Body of pancreas (tissue), 4 donors: ENCODE measurements around the gene PHETA2. TPM values are rescaled to one million over a fixed set of nuclear protein-coding genes. Genes with fewer than 3 reads are reported as not detected.

Source experiments
- ATAC-seq: fragments of 150-250 bp; one replicate; pipeline ENCODE4 v1.9.1; 2016
- DNase-seq, 4 donors: peaks; one replicate each; pipeline ENCODE4 v3.0.0-alpha.2; 2019
- H3K27ac ChIP-seq, 4 donors: fragments of 200-600 bp; sonication (generic); 1 replicate in 3 of 4; 2 replicates in 1 of 4; pipeline versions ENCODE4 v1.5.1 to v1.6.1; 2016 to 2019; ENCODE audit warnings: mild to moderate bottlenecking in 1 of 4, mixed read lengths in 1 of 4, moderate library complexity in 1 of 4
- H3K27me3 ChIP-seq, 2 donors: fragments of 200-600 bp; sonication (generic); one replicate each; pipeline ENCODE4 v1.6.0; 2016; ENCODE audit warnings: mild to moderate bottlenecking in 1 of 2
- H3K36me3 ChIP-seq, 2 donors: fragments of 200-600 bp; sonication (generic); replicated peaks in 1 of 2; 2 replicates each; pipeline ENCODE4 v1.5.1; 2016; ENCODE audit warnings: low read depth in 2 of 2; ENCODE audit not compliant: insufficient read depth in 1 of 2
- H3K4me1 ChIP-seq: fragments of 200-600 bp; sonication (generic); one replicate; pipeline ENCODE4 v1.6.0; 2016
- H3K4me3 ChIP-seq, 2 donors: fragments of 200-600 bp; sonication (generic); 1 replicate in 1 of 2; 2 replicates in 1 of 2; pipeline ENCODE4 v1.5.1; 2016 to 2019
- H3K9me3 ChIP-seq, 3 donors: fragments of 200-600 bp; sonication (generic); 1 replicate in 2 of 3; 2 replicates in 1 of 3; pipeline ENCODE4 v1.5.1; 2016
- CTCF ChIP-seq, 7 experiments: fragments of 450-650 bp in 4 of 7; fragments of 200-600 bp in 3 of 7; sonication (generic) in 3 of 7; IDR thresholded peaks; one replicate each; pipeline ENCODE4 v1.5.1; 2016 to 2019; ENCODE audit warnings: antibody characterized with exemption in 7 of 7
- POLR2A ChIP-seq, 3 donors: fragments of 450-650 bp; IDR thresholded peaks; one replicate each; pipeline ENCODE4 v1.6.1; 2016; ENCODE audit warnings: antibody characterized with exemption in 3 of 3, mild to moderate bottlenecking in 2 of 3
- WGBS, 2 donors: methylation state at CpG; one replicate each; pipeline ENCODE4 v1.1.5; 2017; 5-methylcytosine and 5-hydroxymethylcytosine counted together
- intact Hi-C: fragments of 100-400 bp; cut with DNase I; formaldehyde crosslinking; loops from one replicate; pipeline ENCODE4 v1.15.1; 2023
- total RNA-seq, 2 donors: library from RNA; depleted of rRNA; stranded (reverse); fragments of >200 nt; gene quantifications; one replicate each; pipeline ENCODE4 v1.1.0, GENCODE V29; 2016

Gene PHETA2
- total RNA-seq, 2 donors from 2014 or later, result 9.2 to 12.2 TPM

- ATAC-seq (no peak), DNase-seq (no peak)
- Histone ChIP-seq H3K36me3 (no peaks in the 10 kb centered on the region), H3K4me3 (no peak overlapping the region), H3K9me3 (no peaks in the 10 kb centered on the region), H3K4me1 (peaks cover 44% of the 10 kb centered on the region), H3K27me3 (no peaks in the 10 kb centered on the region), H3K27ac (no peak overlapping the region)
- intact Hi-C loops, result no loop called here
- TF ChIP-seq CTCF (IDR thresholded peaks at IDR 0.05), result no peak
- no peak for TF ChIP-seq POLR2A (IDR thresholded peaks at IDR 0.05)
- whole genome bisulfite sequencing, 2 donors, result 77 to 85% methylated on average over 8 of the region's 8 CpGs
Measured at GRCh38 chr22:42072606-42073330, 1.3 kb upstream of the PHETA2 start.

DNA sequence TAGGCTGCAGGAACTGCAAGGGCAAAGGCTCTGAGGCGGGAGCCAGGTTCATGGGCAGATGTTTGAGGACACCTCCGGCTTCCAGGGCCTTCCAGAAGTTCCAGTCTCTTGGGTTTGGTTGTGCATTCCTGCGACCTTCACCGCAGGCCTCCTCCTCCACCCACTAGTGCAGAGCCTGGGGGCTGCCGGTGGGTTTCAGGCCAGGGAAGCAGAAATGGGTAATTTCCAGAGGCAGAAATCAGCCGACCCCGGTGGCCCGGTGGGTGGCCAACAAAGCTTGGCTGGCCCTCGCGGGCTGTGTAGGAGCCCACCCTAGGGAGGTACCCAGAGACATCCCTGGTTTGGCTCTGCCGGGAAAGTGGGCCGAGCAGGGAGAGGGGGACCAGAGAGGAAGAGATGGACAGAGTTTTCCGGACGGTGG is 417 bp upstream of the PHETA2 start:
- H3K4me1 ChIP-seq, result peaks cover 53% of the 10 kb centered on the region
- WGBS, 2 donors, result 60 to 85% methylated on average over 12 to 14 of the region's 14 CpGs
- intact Hi-C loops, result no loop called here
- peak overlapping the region; percentile 82 to 92 (median 84) for H3K27ac ChIP-seq
- no peaks in the 10 kb centered on the region for H3K9me3 ChIP-seq
- ATAC-seq (no peak), DNase-seq (no peak)
- H3K36me3 ChIP-seq, result no peaks in the 10 kb centered on the region
- no peaks in the 10 kb centered on the region for H3K27me3 ChIP-seq
- TF ChIP-seq CTCF (IDR thresholded peaks at IDR 0.05) (no peak), POLR2A (IDR thresholded peaks at IDR 0.05) (no peak)
- no peak overlapping the region for H3K4me3 ChIP-seq

- 47 to 54% methylated on average over 8 to 9 of the region's 9 CpGs for WGBS, 2 donors
- no peak for DNase-seq
- H3K36me3 ChIP-seq, result no peaks in the 10 kb centered on the region
- no peak for ATAC-seq
- H3K9me3 ChIP-seq, result no peaks in the 10 kb centered on the region
- peak overlapping the region; percentile 1 to 92 (median 84) for H3K27ac ChIP-seq
- peaks cover 54% of the 10 kb centered on the region for H3K4me1 ChIP-seq
- intact Hi-C loops, result no loop called here
- no peak for TF ChIP-seq POLR2A (IDR thresholded peaks at IDR 0.05)
- TF ChIP-seq CTCF (IDR thresholded peaks at IDR 0.05), result no peak
- H3K27me3 ChIP-seq, result no peaks in the 10 kb centered on the region
- peak overlapping the region; percentile 39 to 43 for H3K4me3 ChIP-seq
Measured at GRCh38 chr22:42074846-42075676, 1.0 kb downstream of the PHETA2 start.

DNA sequence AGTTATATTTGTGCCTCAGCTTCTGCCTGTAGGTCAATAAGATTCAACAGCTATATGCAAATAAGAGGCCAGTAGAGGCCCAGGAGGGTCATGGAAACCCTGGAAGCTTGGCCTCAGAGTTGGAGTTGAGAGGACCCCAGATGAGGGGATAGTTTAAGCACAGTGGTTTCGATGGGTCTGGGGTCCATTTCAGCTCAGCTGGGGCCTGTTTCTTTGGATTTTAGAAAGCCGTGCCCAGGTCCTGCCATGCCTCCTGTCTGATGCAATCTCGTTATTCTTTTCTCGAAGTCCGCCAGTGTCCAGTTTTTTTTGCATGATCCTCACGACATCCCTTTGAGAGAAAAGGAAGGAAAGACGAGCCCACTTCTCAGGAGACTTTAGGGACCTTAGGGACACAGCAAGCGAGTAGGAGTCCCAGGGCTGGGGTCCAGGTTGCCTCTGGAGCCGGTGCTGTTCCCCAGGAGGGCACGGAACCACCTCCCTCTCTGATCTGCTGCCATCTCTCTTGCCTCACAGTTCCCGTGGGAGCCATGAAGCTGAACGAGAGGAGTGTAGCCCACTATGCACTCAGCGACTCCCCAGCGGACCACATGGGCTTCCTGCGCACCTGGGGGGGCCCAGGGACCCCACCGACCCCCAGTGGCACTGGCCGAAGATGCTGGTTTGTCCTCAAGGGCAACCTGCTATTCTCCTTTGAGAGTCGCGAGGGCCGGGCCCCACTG is 2.9 kb downstream of the PHETA2 start:
- TF ChIP-seq POLR2A (IDR thresholded peaks at IDR 0.05), result no peak
- no peak for TF ChIP-seq CTCF (IDR thresholded peaks at IDR 0.05)
- Histone ChIP-seq H3K27me3 (no peaks in the 10 kb centered on the region), H3K27ac (peak overlapping the region in 2 of 4 donors; percentile 97 to 99), H3K4me3 (no peak overlapping the region), H3K9me3 (no peaks in the 10 kb centered on the region), H3K36me3 (no peaks in the 10 kb centered on the region), H3K4me1 (peaks cover 57% of the 10 kb centered on the region)
- ATAC-seq (no peak), DNase-seq (no peak)
- WGBS, 2 donors, result 88 to 89% methylated on average over 13 to 20 of the region's 20 CpGs
- intact Hi-C loops, result no loop called here
